Ectodermal cell (in vitro differentiated cells): ENCODE data around the gene ACADSB. TPM values are rescaled to one million over a fixed set of nuclear protein-coding genes. Genes with fewer than 3 reads are reported as not detected.
A peak's percentile ranks its signal among the peaks of the same experiment; 100 is the strongest.

Experiments used
- H3K27ac ChIP-seq: 2 replicates; pipeline ENCODE4 v1.7.0; 2013; ENCODE audit warnings: mild to moderate bottlenecking, low read depth, low read length; ENCODE audit not compliant: insufficient read depth, poor library complexity, severe bottlenecking
- H3K27me3 ChIP-seq: 2 replicates; pipeline ENCODE4 v1.7.0; 2013; ENCODE audit warnings: mild to moderate bottlenecking, low read length; ENCODE audit not compliant: insufficient read depth, control insufficient read depth, poor library complexity, severe bottlenecking
- H3K36me3 ChIP-seq: one replicate; pipeline ENCODE4 v1.7.0; 2013; ENCODE audit warnings: low read length; ENCODE audit not compliant: control insufficient read depth, insufficient read depth
- H3K4me1 ChIP-seq: one replicate; pipeline ENCODE4 v1.7.0; 2013; ENCODE audit warnings: low read length; ENCODE audit not compliant: control insufficient read depth, insufficient read depth
- H3K4me3 ChIP-seq: 2 replicates; pipeline ENCODE4 v1.7.0; 2013; ENCODE audit warnings: low read depth, low read length, control low read depth; ENCODE audit not compliant: insufficient read depth
- H3K9me3 ChIP-seq: 2 replicates; pipeline ENCODE4 v1.7.0; 2013; ENCODE audit warnings: mild to moderate bottlenecking, low read length, moderate library complexity; ENCODE audit not compliant: control insufficient read depth
- WGBS, 2 experiments: methylation state at CpG; one replicate each; pipeline ENCODE4 v1.1.7; 2013; ENCODE audit warnings: missing lambda C conversion rate in 2 of 2; 5-methylcytosine and 5-hydroxymethylcytosine counted together
- polyA plus RNA-seq, 4 experiments: library from polyadenylated mRNA; stranded (reverse); fragments of 50-300 nt; gene quantifications; one replicate each; pipeline ENCODE4 v1.2.3, GENCODE V29; 2013

Gene ACADSB
- 8.8 TPM for polyA plus RNA-seq (2013, experiment 1 of 4)
- polyA plus RNA-seq (2013, experiment 2 of 4), result 9.3 TPM
- 8.1 TPM for polyA plus RNA-seq (2013, experiment 3 of 4)
- polyA plus RNA-seq (2013, experiment 4 of 4), result 10.3 TPM

DNA sequence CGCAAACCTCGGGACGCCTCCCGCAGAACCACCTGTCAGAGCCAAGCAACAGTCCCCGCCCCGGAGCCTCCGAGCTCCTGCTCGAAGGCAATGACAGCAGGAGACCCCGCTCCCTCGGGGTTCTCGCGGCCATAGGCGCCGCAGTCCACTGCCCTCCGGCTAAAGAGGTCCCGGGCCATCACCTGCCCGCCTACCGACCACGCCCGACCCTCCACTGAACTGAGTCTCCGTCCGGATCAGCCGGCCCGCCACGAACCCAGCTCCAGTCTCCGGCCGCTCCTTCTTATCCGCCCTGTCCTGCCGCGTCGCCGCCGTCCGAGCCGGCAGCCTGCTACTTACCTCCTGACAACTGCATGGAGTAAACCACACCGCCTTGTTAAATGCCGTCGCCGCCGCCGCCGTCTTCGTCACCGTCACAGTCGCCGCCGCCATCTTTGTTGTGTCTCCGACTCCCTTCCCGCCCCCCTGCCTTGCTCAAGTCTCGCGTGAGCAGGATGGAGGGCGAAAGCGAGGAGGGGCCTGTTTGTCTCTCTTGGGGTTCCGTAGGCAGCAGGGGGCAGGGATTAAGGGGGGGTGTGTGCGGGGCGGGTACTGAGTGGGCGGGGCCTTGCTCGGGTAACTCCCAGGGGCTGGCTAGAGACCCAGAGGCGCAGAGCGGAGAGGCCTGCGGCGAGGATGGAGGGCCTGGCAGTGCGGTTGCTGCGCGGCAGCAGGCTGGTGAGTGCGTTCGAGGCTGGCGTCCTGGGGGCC is at the start of gene ACADSB, which contains the start of gene IKZF5:
ACADSB (plus strand) TSS at position 652 of the 750 bp plus-strand sequence; CDS start at position 676, 24 bp downstream.
IKZF5 (minus strand) TSS at position 441 of the 750 bp plus-strand sequence. CDS start 10,170 bp downstream, outside the sequence.
- H3K4me1 ChIP-seq, result peaks cover 10% of the 10 kb centered on the region
- no peaks in the 10 kb centered on the region for H3K36me3 ChIP-seq
- peaks cover 17% of the 10 kb centered on the region for H3K27me3 ChIP-seq
- peak within 1 kb of the TSS; percentile 82 for H3K27ac ChIP-seq
- whole genome bisulfite sequencing, 2 experiments, result 0% methylated on average over 68 of the region's 68 CpGs
- no peaks in the 10 kb centered on the region for H3K9me3 ChIP-seq
- peak within 1 kb of the TSS; percentile 98 for H3K4me3 ChIP-seq

DNA sequence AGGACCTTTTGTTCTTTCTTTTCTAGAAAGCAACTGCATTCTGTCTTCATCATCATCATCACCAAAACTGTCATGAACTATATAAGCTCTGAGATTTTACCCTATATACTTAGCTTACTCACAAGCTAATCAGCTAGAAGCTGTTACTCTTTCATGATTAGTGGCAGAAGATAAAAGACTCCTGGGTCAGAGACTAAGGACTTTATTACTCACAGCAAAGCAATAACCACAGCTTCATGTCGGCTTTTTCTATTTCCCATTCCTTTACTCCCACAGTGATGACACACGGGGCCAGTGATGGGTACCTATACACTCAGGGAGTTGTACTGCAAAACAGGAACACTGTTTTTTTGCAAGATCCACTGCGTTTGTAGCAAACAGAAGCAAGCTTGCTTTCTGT is 46.4 kb upstream of the ACADSB start:
- no peaks in the 10 kb centered on the region for H3K4me1 ChIP-seq
- WGBS, 2 experiments, result 72 to 74% methylated on average over 3 of the region's 3 CpGs
- no peak overlapping the region for H3K4me3 ChIP-seq

DNA sequence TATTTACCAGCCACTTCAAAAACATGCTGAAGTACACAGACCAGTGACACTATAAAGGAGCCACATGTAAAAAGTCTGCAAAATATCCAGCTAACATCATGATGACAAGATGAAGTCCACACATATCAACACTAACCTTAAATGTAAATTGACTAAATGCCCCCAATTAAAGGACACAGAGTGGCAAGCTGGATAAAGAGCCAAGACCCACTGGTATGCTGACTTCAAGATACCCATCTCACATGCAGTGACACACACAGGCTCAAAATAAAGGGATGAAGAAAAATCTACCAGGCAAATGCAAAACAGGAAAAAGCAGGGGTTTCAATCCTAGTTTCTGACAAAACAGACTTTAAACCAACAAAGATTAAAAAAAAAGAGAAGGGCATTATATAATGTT is 41.9 kb upstream of the ACADSB start:
- no peak overlapping the region for H3K27ac ChIP-seq
- no peaks in the 10 kb centered on the region for H3K36me3 ChIP-seq
- no peaks in the 10 kb centered on the region for H3K27me3 ChIP-seq
- no peak overlapping the region for H3K4me3 ChIP-seq
- peaks cover 3% of the 10 kb centered on the region for H3K9me3 ChIP-seq
- no peaks in the 10 kb centered on the region for H3K4me1 ChIP-seq

More for the DNA sequence above, 46.4 kb upstream of the ACADSB start:
- H3K36me3 ChIP-seq, result no peaks in the 10 kb centered on the region
- H3K27me3 ChIP-seq, result no peaks in the 10 kb centered on the region
- H3K9me3 ChIP-seq, result no peaks in the 10 kb centered on the region
- H3K27ac ChIP-seq, result no peak overlapping the region

DNA sequence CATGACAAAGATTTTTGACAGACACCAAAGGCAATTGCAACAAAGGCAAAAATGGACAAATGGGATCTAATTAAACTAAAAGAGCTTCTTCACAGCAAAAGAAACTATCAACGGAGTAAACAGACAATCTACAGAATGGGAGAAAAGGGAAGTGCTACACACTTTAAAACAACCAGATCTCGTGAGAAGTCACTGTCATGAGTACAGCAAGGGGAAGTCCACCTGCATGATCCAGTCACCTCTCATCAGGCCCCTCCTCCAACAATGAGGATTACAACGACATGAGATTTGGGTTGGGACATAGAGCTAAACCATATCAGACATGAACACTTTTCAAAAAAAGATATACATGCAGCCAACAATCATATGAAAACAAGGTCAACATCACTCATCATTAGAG is 40.1 kb upstream of the ACADSB start:
- H3K27me3 ChIP-seq, result no peaks in the 10 kb centered on the region
- H3K9me3 ChIP-seq, result peaks cover 3% of the 10 kb centered on the region
- no peaks in the 10 kb centered on the region for H3K4me1 ChIP-seq
- WGBS, 2 experiments, result 89 to 90% methylated on average over 3 of the region's 3 CpGs
- no peak overlapping the region for H3K27ac ChIP-seq
- H3K36me3 ChIP-seq, result no peaks in the 10 kb centered on the region
- no peak overlapping the region for H3K4me3 ChIP-seq

DNA sequence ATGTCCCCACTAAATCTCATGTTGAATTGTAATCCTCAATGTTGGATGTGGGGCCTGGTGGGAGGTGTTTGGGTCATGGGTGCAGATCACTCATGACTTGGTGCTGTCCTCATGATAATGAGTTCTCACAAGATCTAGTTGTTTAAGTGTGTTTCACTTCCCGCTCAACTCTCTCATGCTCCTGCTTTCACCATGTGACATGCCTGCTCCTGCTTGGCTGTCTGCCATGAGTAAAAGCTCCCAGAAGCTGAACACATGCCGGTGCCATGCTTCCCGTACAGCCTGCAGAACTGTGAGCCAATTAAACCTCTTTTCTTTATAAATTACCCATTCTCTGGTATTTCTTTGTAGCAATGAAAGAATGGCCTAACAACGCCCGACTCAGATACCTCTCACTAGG is 34.8 kb upstream of the ACADSB start:
- 89 to 95% methylated on average over 5 of the region's 5 CpGs for WGBS, 2 experiments
- Histone ChIP-seq H3K36me3 (no peaks in the 10 kb centered on the region), H3K27me3 (no peaks in the 10 kb centered on the region), H3K4me3 (no peak overlapping the region), H3K9me3 (no peaks in the 10 kb centered on the region), H3K27ac (no peak overlapping the region), H3K4me1 (no peaks in the 10 kb centered on the region)

DNA sequence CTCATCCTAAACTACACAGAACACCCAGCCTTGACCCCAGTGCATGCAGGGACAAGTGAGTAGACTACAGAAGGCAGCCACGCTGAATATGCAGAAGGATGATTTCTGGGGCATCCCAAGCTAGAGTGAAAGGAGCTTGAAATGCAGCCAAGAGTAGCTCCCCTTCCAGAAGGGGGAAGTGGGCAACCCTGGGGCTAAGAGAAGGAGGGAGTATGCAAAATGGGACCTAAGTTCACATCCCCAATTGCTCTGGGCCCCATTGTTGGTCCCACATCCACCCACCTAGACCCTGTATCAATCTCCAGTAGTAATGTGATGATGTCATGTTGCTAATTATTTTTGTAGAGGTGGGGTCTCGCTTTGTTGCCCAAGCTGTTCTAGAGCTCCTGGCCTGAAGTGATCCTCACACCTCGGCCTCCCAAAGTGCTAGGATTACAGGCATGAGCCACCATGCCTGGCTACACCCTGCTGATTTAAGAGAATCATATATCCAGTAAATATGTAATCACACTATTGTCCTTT is 34.2 kb upstream of the ACADSB start:
- 81 to 83% methylated on average over 3 of the region's 3 CpGs for WGBS, 2 experiments
- H3K4me1 ChIP-seq, result no peaks in the 10 kb centered on the region
- no peak overlapping the region for H3K27ac ChIP-seq
- no peaks in the 10 kb centered on the region for H3K27me3 ChIP-seq
- no peaks in the 10 kb centered on the region for H3K9me3 ChIP-seq
- no peaks in the 10 kb centered on the region for H3K36me3 ChIP-seq
- no peak overlapping the region for H3K4me3 ChIP-seq

DNA sequence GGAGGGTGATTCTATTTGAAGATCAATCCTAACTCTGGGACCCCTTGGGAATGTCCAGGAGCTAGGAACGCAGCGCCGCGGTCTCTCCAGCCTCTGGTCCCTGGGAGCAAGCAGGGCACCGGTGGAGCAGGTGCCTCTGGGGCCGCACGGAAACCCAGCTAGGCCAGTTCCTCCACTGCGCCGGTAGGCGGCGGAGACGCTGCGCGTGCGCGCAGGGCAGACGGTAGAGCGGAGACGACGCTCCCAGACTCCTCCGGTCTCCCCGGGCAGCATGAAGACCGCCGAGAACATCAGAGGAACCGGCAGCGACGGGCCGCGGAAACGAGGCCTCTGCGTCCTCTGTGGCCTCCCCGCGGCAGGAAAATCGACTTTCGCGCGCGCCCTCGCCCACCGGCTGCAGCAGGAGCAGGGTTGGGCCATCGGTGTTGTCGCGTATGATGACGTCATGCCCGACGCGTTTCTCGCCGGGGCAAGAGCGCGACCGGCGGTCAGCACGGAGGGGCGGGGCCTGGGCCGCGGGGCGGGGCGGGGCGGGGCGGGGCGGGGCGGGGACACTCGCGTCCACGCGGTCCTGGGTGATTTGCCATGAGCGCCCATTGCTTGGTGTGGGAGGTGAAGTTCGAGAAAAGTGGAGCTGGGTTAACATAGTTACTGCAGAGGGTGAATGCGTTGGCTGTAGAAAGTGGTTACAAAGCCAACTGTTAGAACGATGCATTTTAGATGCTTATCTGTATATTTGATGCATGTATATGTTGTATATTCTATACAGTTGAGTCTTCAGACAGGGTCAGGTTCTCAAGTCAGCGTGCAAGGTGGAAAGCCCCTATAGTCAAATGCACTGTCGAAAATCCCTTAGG is 28.4 kb upstream of the ACADSB start, which contains the start of gene PSTK:
PSTK (plus strand) TSS at position 193 of the 857 bp plus-strand sequence; CDS start at position 272, 79 bp downstream.
- H3K36me3 ChIP-seq, result peaks cover 4% of the 10 kb centered on the region
- peak within 1 kb of the TSS; percentile 97 for H3K27ac ChIP-seq
- H3K9me3 ChIP-seq, result no peaks in the 10 kb centered on the region
- H3K4me3 ChIP-seq, result peak within 1 kb of the TSS; percentile 77
- H3K4me1 ChIP-seq, result no peaks in the 10 kb centered on the region
- WGBS, 2 experiments, result 1% methylated on average over 69 to 71 of the region's 73 CpGs
- no peaks in the 10 kb centered on the region for H3K27me3 ChIP-seq

DNA sequence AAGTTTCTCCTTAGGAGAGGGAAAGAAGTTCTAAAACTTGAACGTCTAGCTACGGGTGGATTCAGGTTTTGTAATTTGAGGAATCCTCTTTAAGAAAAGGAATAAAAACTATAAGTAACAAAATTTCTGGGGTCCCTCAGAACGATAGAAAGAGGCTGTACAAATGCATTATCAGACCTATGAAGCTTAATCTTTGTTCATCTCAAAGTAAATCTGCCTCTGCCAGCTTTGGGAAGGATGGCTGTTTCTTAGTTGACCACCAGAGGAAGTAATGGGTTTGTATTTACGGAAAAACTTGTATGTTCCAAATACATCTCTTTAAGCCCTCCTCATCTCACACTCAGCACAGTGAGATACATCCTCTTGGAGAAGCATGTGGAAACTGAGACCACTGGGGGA is 27.7 kb upstream of the ACADSB start:
- no peaks in the 10 kb centered on the region for H3K4me1 ChIP-seq
- no peak overlapping the region for H3K27ac ChIP-seq
- peaks cover 4% of the 10 kb centered on the region for H3K36me3 ChIP-seq
- WGBS, 2 experiments, result 23 to 41% methylated on average over 3 of the region's 4 CpGs
- no peaks in the 10 kb centered on the region for H3K27me3 ChIP-seq
- peak overlapping the region; percentile 77 for H3K4me3 ChIP-seq
- H3K9me3 ChIP-seq, result no peaks in the 10 kb centered on the region

DNA sequence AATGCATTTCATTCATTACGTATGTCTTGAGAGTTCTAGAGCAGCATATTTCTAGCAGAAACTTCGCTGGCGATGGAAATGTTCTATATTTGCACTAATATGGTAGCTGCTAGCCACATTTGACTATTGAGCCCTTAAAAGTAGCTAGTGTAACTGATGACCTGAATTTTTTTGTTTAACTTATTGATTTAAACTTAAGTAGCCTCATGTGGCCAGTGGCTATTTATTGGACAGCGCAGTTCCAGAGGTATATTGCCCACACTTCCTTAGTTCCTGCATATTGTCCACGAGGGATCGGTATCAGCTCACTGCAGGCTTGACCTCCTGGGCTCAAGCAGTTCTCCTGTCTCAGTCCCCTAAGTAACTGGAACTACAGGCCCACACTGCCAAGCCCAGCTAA is 24.9 kb upstream of the ACADSB start:
- no peak overlapping the region for H3K4me3 ChIP-seq
- H3K4me1 ChIP-seq, result no peaks in the 10 kb centered on the region
- no peak overlapping the region for H3K27ac ChIP-seq
- H3K9me3 ChIP-seq, result no peaks in the 10 kb centered on the region
- WGBS, 2 experiments, result 92 to 94% methylated on average over 6 of the region's 6 CpGs
- H3K36me3 ChIP-seq, result peaks cover 4% of the 10 kb centered on the region
- H3K27me3 ChIP-seq, result no peaks in the 10 kb centered on the region

DNA sequence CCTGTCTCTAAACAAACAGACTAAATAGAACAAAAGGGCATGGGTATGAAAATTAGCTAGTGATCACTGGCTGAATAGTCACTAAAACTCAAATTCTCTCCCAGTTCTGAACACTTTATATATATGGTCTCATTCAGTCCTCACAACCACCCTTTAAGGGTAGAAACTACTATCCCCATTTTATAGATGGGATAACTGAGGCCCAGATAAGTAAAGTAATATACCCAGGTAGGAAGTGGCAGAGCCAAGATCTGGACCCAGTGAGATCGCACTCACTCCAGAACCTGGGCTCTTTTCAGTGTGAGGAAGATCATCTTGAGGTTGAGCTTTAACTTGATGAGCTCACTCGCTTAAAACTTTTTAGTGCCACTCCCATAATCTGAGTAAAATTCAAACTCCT is 24.1 kb upstream of the ACADSB start:
- no peak overlapping the region for H3K4me3 ChIP-seq
- no peaks in the 10 kb centered on the region for H3K9me3 ChIP-seq
- H3K36me3 ChIP-seq, result peaks cover 4% of the 10 kb centered on the region
- no peak overlapping the region for H3K27ac ChIP-seq
- H3K27me3 ChIP-seq, result no peaks in the 10 kb centered on the region
- no peaks in the 10 kb centered on the region for H3K4me1 ChIP-seq
- WGBS, 2 experiments, result 96% methylated on average over 2 of the region's 2 CpGs
